Body of pancreas (tissue), 4 donors: Measurements from ENCODE around the gene RHBDD3. TPM values are rescaled to one million over a fixed set of nuclear protein-coding genes. Genes with fewer than 3 reads are reported as not detected.
A peak's percentile ranks its signal among the peaks of the same experiment; 100 is the strongest.

Experiments used
- ATAC-seq: fragments of 150-250 bp; one replicate; pipeline ENCODE4 v1.9.1; 2016
- DNase-seq, 4 donors: peaks; one replicate each; pipeline ENCODE4 v3.0.0-alpha.2; 2019
- H3K27ac ChIP-seq, 4 donors: fragments of 200-600 bp; sonication (generic); 1 replicate in 3 of 4; 2 replicates in 1 of 4; pipeline versions ENCODE4 v1.5.1 to v1.6.1; 2016 to 2019; ENCODE audit warnings: mild to moderate bottlenecking in 1 of 4, mixed read lengths in 1 of 4, moderate library complexity in 1 of 4
- H3K27me3 ChIP-seq, 2 donors: fragments of 200-600 bp; sonication (generic); one replicate each; pipeline ENCODE4 v1.6.0; 2016; ENCODE audit warnings: mild to moderate bottlenecking in 1 of 2
- H3K36me3 ChIP-seq, 2 donors: fragments of 200-600 bp; sonication (generic); replicated peaks in 1 of 2; 2 replicates each; pipeline ENCODE4 v1.5.1; 2016; ENCODE audit warnings: low read depth in 2 of 2; ENCODE audit not compliant: insufficient read depth in 1 of 2
- H3K4me1 ChIP-seq: fragments of 200-600 bp; sonication (generic); one replicate; pipeline ENCODE4 v1.6.0; 2016
- H3K4me3 ChIP-seq, 2 donors: fragments of 200-600 bp; sonication (generic); 1 replicate in 1 of 2; 2 replicates in 1 of 2; pipeline ENCODE4 v1.5.1; 2016 to 2019
- H3K9me3 ChIP-seq, 3 donors: fragments of 200-600 bp; sonication (generic); 1 replicate in 2 of 3; 2 replicates in 1 of 3; pipeline ENCODE4 v1.5.1; 2016
- POLR2A ChIP-seq, 3 donors: fragments of 450-650 bp; IDR thresholded peaks; one replicate each; pipeline ENCODE4 v1.6.1; 2016; ENCODE audit warnings: antibody characterized with exemption in 3 of 3, mild to moderate bottlenecking in 2 of 3
- WGBS, 2 donors: methylation state at CpG; one replicate each; pipeline ENCODE4 v1.1.5; 2017; 5-methylcytosine and 5-hydroxymethylcytosine counted together
- intact Hi-C: fragments of 100-400 bp; cut with DNase I; formaldehyde crosslinking; loops from one replicate; pipeline ENCODE4 v1.15.1; 2023
- total RNA-seq, 2 donors: library from RNA; depleted of rRNA; stranded (reverse); fragments of >200 nt; gene quantifications; one replicate each; pipeline ENCODE4 v1.1.0, GENCODE V29; 2016
- TF ChIP-seq, protein P1 (sequence below), 7 experiments: fragments of 450-650 bp in 4 of 7; fragments of 200-600 bp in 3 of 7; sonication (generic) in 3 of 7; IDR thresholded peaks; one replicate each; pipeline ENCODE4 v1.5.1; 2016 to 2019; ENCODE audit warnings: antibody characterized with exemption in 7 of 7

RHBDD3 gene
- total RNA-seq, 2 donors from 2014 or later: 32.4 to 42.2 TPM

- Histone ChIP-seq H3K4me1 (peaks cover 84% of the 10 kb centered on the region), H3K27ac (peak overlapping the region in 3 of 4 donors; percentile 4 to 58 (median 47)), H3K4me3 (no peak overlapping the region), H3K9me3 (no peaks in the 10 kb centered on the region), H3K27me3 (peaks cover 0 to 23% of the 10 kb centered on the region in 2 donors), H3K36me3 (no peaks in the 10 kb centered on the region)
- peak; percentile 97 to 98 (median 97) for DNase-seq
- peak; percentile 78 for ATAC-seq
- TF ChIP-seq POLR2A (IDR thresholded peaks at IDR 0.05): no peak
- intact Hi-C loops: no loop called here
- WGBS, 2 donors: 0 to 18% methylated on average over 2 to 13 of the region's 18 CpGs
Measured at GRCh38 chr22:29310863-29311339, 43.1 kb upstream of the RHBDD3 start.

DNA sequence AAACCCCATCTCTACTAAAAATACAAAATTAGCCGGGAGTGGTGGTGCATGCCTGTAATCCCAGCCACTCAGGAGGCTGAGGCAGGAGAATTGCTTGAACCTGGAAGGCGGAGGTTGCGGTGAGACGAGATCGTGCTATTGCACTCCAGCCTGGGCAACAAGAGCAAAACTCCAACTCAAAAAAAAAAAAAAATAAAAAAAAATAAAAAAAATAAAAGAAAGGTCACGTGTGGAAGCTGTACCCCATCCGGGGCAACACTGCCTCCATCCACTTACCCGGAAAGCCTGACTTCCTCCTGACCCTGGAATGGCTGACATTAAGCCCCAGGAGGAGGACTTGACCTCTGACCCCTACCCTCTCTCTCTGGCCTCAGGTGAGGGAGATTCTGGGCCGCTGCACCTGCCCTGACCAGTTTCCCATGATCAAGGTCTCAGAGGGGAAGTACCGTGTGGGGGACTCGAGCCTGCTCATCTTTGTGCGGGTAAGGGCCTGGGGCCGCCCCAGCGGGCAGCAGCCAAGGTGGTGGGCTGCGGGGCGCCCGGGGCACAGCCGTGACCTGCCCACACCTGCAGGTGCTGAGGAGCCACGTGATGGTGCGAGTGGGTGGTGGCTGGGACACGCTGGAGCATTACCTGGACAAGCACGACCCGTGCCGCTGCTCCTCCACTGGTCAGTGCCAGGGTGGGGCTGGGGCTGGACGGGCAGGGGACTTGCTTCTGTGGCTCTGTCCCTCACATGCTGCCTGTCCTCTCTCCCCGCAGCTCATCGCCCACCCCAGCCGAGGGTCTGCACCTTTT lies 42.5 kb upstream of the RHBDD3 start:
- peak in 1 of 4 donors; percentile 32 for DNase-seq
- H3K36me3 ChIP-seq: no peaks in the 10 kb centered on the region
- H3K27ac ChIP-seq: peak overlapping the region in 3 of 4 donors; percentile 4 to 58 (median 50)
- H3K27me3 ChIP-seq: peaks cover 0 to 20% of the 10 kb centered on the region in 2 donors
- TF ChIP-seq POLR2A (IDR thresholded peaks at IDR 0.05): no peak
- TF ChIP-seq, protein P1, sequence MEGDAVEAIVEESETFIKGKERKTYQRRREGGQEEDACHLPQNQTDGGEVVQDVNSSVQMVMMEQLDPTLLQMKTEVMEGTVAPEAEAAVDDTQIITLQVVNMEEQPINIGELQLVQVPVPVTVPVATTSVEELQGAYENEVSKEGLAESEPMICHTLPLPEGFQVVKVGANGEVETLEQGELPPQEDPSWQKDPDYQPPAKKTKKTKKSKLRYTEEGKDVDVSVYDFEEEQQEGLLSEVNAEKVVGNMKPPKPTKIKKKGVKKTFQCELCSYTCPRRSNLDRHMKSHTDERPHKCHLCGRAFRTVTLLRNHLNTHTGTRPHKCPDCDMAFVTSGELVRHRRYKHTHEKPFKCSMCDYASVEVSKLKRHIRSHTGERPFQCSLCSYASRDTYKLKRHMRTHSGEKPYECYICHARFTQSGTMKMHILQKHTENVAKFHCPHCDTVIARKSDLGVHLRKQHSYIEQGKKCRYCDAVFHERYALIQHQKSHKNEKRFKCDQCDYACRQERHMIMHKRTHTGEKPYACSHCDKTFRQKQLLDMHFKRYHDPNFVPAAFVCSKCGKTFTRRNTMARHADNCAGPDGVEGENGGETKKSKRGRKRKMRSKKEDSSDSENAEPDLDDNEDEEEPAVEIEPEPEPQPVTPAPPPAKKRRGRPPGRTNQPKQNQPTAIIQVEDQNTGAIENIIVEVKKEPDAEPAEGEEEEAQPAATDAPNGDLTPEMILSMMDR (IDR thresholded peaks at IDR 0.05): no peak
- ATAC-seq: no peak
- H3K4me1 ChIP-seq: peaks cover 79% of the 10 kb centered on the region
- H3K9me3 ChIP-seq: no peaks in the 10 kb centered on the region
- intact Hi-C loops: no loop called here
- no peak overlapping the region for H3K4me3 ChIP-seq
- 66 to 72% methylated on average over 9 to 25 of the region's 28 CpGs for WGBS, 2 donors

GRCh38 chr22:29309332-29310064 lies 41.7 kb upstream of the RHBDD3 start:
- Histone ChIP-seq H3K9me3 (no peaks in the 10 kb centered on the region), H3K36me3 (no peaks in the 10 kb centered on the region), H3K27ac (peak overlapping the region in 2 of 4 donors; percentile 49 to 50), H3K4me1 (peaks cover 71% of the 10 kb centered on the region), H3K27me3 (peaks cover 0 to 13% of the 10 kb centered on the region in 2 donors), H3K4me3 (no peak overlapping the region)
- TF ChIP-seq, protein P1 (IDR thresholded peaks at IDR 0.05): no peak
- no peak for TF ChIP-seq POLR2A (IDR thresholded peaks at IDR 0.05)
- DNase-seq (peak; percentile 54 to 77 (median 72)), ATAC-seq (no peak)
- WGBS, 2 donors: 62 to 79% methylated on average over 9 to 19 of the region's 21 CpGs
- intact Hi-C loops: no loop called here

DNA sequence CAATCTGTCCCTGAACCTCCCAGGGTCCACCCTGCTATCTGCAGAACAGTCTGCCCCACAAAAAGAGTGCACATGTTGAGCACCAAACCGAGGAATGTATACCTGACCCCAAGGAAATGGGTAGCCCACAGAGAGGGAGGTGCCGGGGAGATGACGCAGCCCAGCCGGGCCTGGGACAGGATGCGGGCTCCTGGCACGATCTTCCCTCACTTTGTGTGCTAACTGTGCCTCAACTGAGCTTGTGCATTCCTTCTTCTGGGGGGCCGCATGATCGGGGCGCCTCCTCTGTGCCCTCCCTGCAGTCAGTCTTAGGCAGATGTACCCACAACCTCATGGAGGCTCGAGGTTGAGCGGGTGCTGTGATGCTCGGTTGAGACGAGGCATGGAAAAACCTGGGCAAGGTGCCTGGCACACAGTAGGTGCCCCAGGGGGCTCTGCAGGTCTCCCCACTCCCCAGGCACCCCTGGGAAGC lies 41.0 kb upstream of the RHBDD3 start:
- no peak overlapping the region for H3K4me3 ChIP-seq
- no peak for TF ChIP-seq POLR2A (IDR thresholded peaks at IDR 0.05)
- TF ChIP-seq, protein P1 (IDR thresholded peaks at IDR 0.05): no peak
- ATAC-seq (no peak), DNase-seq (peak in 1 of 4 donors; percentile 12)
- 67 to 69% methylated on average over 8 to 13 of the region's 13 CpGs for WGBS, 2 donors
- intact Hi-C loops: no loop called here
- H3K4me1 ChIP-seq: peaks cover 64% of the 10 kb centered on the region
- H3K9me3 ChIP-seq: no peaks in the 10 kb centered on the region
- peak overlapping the region in 2 of 4 donors; percentile 49 to 50 for H3K27ac ChIP-seq
- no peaks in the 10 kb centered on the region for H3K36me3 ChIP-seq
- peaks cover 0 to 6% of the 10 kb centered on the region in 2 donors for H3K27me3 ChIP-seq
